Inflammatory macrophage (primary cell): ENCODE measurements around the gene FAM118A.
"Not testable (repeated sequence)": the region's sequence is repeated elsewhere in the genome, so short reads cannot be mapped to it uniquely, and the experiment has no call there.

Source experiments
- DNase-seq, 2 donors: peaks; one replicate each; pipeline ENCODE4 v3.0.0-alpha.2; 2020 to 2022

Gene FAM118A

GRCh38 chr22:45310331-45310976, 720 bp downstream of the FAM118A start:
- no peak for DNase-seq

- DNase-seq = no peak
These were observed 1.3 kb downstream of the FAM118A start for GRCh38 chr22:45310977-45311531.

GRCh38 chr22:45312415-45312814, 2.7 kb downstream of the FAM118A start:
- no peak for DNase-seq

GRCh38 chr22:45312856-45313255, 3.1 kb downstream of the FAM118A start:
- DNase-seq = no peak

GRCh38 chr22:45314054-45314721, 4.5 kb downstream of the FAM118A start:
- DNase-seq = no peak

GRCh38 chr22:45314786-45315185, 5.1 kb downstream of the FAM118A start:
- no peak for DNase-seq

DNA sequence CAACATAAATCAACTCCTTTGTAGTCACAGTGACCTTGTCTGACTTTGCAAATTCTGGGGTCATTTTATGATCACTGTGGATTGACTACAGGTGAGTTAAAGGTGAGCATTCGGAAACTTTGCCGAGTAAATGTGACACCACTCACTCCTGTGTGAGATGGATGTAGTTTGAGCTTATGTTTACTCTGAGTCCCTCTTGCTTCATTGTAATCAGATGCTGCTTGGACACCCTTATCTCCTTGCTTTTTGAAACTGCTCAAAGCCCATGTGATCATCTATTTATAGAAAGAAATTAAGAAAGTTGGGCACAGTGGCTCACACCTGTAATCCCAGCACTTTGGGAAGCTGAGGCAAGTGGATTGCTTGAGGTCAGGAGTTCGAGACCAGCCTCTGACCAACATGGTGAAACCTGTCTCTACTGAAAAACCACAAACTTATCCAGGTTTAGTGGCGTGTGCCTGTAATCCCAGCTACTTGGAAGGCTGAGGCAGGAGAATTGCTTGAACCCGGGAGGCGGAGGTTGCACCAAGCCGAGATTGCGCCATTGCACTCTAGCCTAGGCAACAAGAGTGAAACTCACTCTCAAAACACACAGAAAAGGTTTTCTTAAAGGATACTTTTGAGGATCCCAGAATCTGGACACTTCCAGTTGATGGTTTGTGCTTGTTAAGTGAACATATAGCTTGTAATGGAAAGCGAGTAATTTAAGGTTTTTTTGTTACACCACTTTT, 7.2 kb downstream of the FAM118A start:
- DNase-seq = no peak

DNA sequence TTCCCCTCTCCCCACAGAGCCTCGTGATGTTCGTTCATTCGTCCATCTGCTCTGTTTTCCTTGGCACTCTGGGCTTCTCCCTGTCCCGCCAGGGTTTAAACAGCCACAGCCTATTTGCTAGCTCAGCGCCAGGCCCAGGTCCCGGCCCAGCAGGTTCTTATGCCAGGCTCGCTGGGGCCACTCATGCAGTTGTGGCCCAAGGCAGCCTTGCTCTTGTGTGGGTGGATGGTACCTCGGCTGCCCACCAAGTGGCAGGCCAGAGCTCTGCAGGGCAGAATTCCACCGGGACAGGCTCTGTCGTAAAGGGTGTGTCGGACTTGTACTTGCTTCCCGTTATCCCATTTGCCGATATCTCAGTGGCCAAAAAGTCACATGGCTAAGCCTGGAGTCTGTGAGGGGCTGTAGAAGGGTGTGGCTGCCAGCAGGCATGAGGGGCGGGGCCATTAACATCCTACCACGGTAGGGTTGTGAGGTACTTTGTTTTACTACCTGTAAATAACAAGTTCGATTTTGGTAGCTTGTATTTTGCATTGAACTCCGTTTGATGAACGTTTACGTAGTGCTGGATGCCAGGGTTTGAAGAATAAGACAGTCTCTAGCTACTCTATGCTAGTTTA, 7.9 kb downstream of the FAM118A start:
- no peak for DNase-seq

DNA sequence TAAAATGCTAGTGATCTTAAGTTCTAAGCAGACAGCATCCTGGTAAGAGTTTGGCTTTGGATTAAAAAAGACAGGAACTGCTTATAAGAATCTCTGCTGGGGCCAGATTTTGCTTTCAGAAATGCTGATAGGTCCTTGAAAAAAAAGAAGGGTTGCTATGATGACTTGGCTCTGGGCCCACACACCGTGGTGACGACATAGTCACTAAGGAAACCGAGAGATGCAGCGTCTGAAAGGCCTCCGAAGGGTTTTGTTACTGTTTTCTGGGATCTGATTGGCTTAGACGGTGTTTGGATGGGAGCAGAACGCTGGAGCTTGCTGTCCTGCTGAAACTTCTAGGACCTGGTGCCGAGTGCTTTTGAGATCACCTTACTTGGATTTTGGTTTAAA, 8.4 kb downstream of the FAM118A start:
- DNase-seq = peak; percentile 73 to 82

DNA sequence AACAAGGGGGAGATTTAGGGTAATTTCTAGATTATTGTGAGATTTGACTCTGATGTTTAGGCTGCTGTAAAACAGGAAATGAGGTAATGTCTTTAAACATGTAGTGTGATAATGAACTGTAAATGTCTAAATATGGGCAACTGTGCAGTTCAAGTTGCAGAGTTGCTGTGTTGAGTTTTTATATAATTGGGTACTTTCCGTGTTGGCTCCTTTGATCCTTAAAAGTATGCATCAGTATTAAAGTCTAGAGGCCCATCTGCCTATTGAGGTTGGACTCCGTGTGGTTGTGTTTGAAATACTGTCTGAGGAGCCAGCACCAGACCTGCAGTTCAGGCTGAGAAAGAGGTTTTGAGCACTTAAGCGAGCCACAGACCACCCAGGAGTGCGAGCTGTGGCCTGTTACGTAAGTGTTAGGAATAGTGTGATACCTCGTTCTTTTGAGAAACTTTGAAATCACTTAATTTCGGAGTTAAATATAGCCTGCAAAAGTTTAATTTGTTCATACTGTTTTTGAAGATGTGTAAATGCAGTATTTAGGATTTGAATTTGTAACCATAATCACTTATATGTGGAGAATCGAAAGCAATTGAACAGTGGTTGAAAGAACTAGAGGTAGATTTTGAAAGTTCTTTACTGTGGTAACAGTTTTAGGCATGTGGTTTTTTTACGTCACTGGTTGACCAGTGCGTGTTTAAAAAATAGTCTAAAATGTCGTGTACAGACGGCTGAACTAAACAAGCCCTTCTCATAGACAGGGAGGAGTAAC, 9.0 kb downstream of the FAM118A start:
- DNase-seq = no peak

DNA sequence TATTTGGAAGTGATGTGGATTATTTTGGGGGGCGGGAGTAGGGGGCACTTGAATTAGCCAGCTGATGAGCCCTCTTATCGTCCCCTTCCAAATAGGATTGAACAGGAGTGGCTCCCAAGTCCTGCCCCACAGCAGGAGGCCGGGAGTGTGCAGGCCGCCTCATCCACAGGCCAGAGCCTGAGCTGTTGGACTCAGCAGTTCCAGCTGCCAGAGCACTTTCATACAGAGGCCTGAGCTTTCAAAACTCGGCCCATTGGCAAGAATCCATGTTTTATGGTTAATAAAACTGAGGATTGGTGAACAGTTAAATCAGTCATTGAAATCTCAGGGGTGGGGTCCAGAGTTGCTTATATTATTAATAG, 9.6 kb downstream of the FAM118A start:
- DNase-seq = no peak

- DNase-seq = no peak
These were observed 10.7 kb downstream of the FAM118A start for GRCh38 chr22:45320357-45320976.

DNA sequence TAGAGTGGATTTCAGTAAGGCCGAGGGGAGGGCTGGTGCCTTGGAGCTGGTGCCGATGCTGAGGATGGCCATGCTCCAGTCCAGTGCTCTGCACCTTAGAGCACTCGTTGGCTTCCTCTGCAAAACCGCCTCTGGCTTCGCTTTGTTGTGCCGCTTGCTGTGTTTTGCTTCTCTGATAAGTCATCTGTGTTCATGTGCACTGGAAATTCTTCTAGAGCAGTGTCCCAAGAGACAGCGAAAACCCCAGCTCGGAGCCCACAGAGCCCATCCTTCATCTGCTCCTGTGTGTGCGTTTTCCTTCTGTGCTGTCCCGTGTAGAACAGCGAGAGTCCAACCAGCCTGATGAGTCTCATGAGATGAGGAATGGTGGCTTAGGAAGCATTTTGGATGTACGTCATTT, 12.1 kb downstream of the FAM118A start:
- no peak for DNase-seq

DNA sequence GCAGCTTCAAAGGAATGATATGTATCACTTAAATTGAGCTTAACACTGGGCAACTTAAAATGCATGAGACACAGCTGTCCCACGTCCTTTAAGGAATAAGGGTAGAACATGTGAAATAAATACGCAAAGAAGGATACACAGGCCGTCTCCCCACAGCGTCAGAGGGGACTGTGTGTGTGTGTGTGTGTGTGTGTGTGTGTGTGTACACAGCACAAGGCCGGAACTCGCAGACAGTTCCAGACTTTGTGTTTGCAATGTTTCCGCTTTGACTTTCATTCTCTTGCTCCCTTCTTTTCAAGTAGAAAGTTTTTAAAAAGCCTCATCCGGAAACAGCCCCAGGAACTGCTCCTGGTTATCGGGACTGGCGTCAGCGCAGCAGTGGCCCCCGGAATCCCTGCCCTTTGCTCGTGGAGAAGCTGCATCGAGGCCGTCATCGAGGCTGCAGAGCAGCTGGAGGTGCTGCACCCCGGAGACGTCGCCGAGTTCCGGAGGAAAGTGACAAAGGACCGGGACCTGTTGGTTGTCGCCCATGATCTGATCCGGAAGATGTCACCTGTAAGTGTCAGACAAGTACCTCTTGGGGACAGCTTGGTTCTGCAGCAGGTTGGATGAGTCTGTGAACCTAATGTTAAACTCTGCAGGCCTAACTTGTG, 13.3 kb downstream of the FAM118A start:
- DNase-seq = no peak

GRCh38 chr22:45323695-45324094, 14.0 kb downstream of the FAM118A start:
- DNase-seq = no peak

GRCh38 chr22:45324311-45324711, 14.6 kb downstream of the FAM118A start:
- DNase-seq = no peak

GRCh38 chr22:45328261-45328660, 18.5 kb downstream of the FAM118A start:
- DNase-seq = not testable (repeated sequence)

DNA sequence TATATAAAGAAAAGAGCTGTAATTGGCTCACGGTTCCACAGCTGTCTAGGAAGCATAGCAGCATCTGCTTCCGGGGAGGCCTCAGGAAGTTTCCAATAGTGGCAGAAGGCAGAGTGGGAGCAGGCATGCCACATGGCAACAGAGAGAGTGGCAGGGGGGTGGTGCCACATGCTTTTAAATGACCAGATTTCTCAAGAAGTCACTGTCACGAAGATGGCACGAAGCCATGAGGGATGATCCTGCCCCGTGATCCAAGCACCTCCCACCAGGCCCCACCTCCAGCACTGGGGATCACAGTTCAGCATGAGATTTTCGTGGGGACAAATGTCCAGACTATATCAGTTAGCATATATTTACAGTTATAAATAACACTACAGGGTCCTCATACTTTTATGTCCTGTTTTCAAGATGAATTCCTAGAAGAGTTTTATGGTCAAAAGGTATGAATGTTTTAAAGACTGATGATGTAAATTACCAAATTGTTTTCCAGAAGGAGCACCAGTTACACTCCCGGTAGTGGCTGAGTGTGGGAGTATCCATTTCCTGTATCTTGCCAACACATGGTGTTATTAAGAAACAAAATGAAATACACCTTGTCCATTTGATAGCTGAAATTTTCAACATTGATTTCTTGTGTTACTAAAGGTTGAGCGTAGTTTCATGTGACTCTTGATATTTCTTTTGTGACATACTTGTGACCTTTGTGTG, 19.2 kb downstream of the FAM118A start:
- DNase-seq = peak; percentile 73 to 88

- DNase-seq = no peak
These were observed 19.8 kb downstream of the FAM118A start for GRCh38 chr22:45329530-45329936.

DNA sequence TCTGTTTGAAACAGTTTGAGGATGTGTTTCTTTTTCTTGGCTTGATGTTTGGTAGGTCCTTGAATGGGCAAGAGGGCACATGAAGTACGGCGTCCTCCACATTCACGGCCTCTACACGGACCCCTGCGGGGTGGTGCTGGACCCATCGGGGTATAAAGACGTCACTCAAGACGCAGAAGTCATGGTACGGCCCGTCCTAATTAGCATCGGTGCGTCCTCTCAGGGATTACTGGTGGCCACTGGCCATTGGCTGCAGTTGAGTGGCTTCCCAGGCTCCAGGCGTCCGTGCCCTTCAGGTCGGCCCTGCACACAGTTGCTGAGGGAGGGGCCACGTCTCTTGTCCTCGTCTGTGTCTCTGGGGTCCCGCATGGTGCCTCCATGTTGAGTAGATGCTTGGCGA, 20.8 kb downstream of the FAM118A start:
- no peak for DNase-seq

GRCh38 chr22:45331486-45331885, 21.8 kb downstream of the FAM118A start:
- DNase-seq = no peak
